NT2/D1 (cell line): Measurements from ENCODE around the gene NEUROD4.

Experiments used
- SUZ12 ChIP-seq: IDR thresholded peaks from 2 replicates; pipeline ENCODE4 v1.6.1; 2011; ENCODE audit not compliant: insufficient read length, insufficient read depth; ENCODE audit errors: extremely low read depth
- YY1 ChIP-seq: IDR thresholded peaks from 2 replicates; pipeline ENCODE4 v1.6.1; 2011; ENCODE audit not compliant: insufficient read length, insufficient read depth
- ZNF274 ChIP-seq: IDR thresholded peaks from 2 replicates; pipeline ENCODE4 v1.6.1; 2011; ENCODE audit warnings: mild to moderate bottlenecking, low read depth, low read length

GRCh38 chr12:54996205-54996604, 23.6 kb upstream of the NEUROD4 start:
- TF ChIP-seq YY1 (no peak), ZNF274 (no peak), SUZ12 (no peak)
